Urinary bladder (tissue), 4 donors: ENCODE data around the gene AMFR. TPM values are rescaled to one million over a fixed set of nuclear protein-coding genes. Genes with fewer than 3 reads are reported as not detected.

ENCODE experiments used
- DNase-seq: peaks from one replicate; pipeline ENCODE4 v3.0.0-alpha.2; 2015; ENCODE audit errors: extremely low spot score
- H3K27ac ChIP-seq: one replicate; pipeline ENCODE4 v1.5.1; 2013; ENCODE audit warnings: low read depth, mild to moderate bottlenecking, moderate library complexity
- H3K36me3 ChIP-seq: one replicate; pipeline ENCODE4 v1.6.1; 2013; ENCODE audit warnings: mild to moderate bottlenecking, moderate library complexity; ENCODE audit not compliant: insufficient read depth
- H3K4me1 ChIP-seq: one replicate; pipeline ENCODE4 v1.6.1; 2013; ENCODE audit warnings: mild to moderate bottlenecking, moderate library complexity; ENCODE audit not compliant: insufficient read depth
- H3K4me3 ChIP-seq: one replicate; pipeline ENCODE4 v1.5.1; 2013; ENCODE audit warnings: low read depth, low read length
- WGBS: extraction: QIAGEN DNeasy Blood & Tissue Kit; methylation state at CpG from one replicate; pipeline ENCODE4 v1.1.7; 2013; 5-methylcytosine and 5-hydroxymethylcytosine counted together
- polyA plus RNA-seq: library from polyadenylated mRNA; stranded (reverse); fragments of 200-250 nt; gene quantifications from one replicate; pipeline ENCODE4 v1.2.3, GENCODE V29; 2013
- total RNA-seq: library from RNA; depleted of rRNA; stranded (reverse); fragments of >200 nt; gene quantifications from one replicate; pipeline ENCODE4 v1.2.3, GENCODE V29; 2014
- donor health status: healthy with polysubstance abuse.
- donor health status: healthy.

Gene AMFR
- total and polyA plus RNA-seq, 2 donors, result 82.6 to 120 TPM

- no peak overlapping the region for H3K4me3 ChIP-seq
- H3K4me1 ChIP-seq, result no peaks in the 10 kb centered on the region
- H3K27ac ChIP-seq, result no peak overlapping the region
- WGBS, result 86% methylated on average over 22 of the region's 22 CpGs
- DNase-seq, result no peak
- H3K36me3 ChIP-seq, result no peaks in the 10 kb centered on the region
These were observed 74.6 kb downstream of the AMFR start for GRCh38 chr16:56350491-56351405.

- no peak overlapping the region for H3K4me3 ChIP-seq
- H3K4me1 ChIP-seq, result no peaks in the 10 kb centered on the region
- WGBS, result 94% methylated on average over 16 of the region's 16 CpGs
- DNase-seq, result no peak
- H3K36me3 ChIP-seq, result no peaks in the 10 kb centered on the region
- no peak overlapping the region for H3K27ac ChIP-seq
These were observed 75.6 kb downstream of the AMFR start for GRCh38 chr16:56349711-56350161.

- no peak for DNase-seq
- WGBS, result 95% methylated on average over 2 of the region's 2 CpGs
- H3K27ac ChIP-seq, result no peak overlapping the region
- H3K4me1 ChIP-seq, result no peaks in the 10 kb centered on the region
- H3K36me3 ChIP-seq, result no peaks in the 10 kb centered on the region
- H3K4me3 ChIP-seq, result no peak overlapping the region
These were observed 76.3 kb downstream of the AMFR start for GRCh38 chr16:56349086-56349415.

- Histone ChIP-seq H3K4me3 (no peak overlapping the region), H3K27ac (no peak overlapping the region), H3K4me1 (no peaks in the 10 kb centered on the region), H3K36me3 (no peaks in the 10 kb centered on the region)
- WGBS, result 89% methylated on average over 25 of the region's 25 CpGs
- DNase-seq, result no peak
These were observed 76.9 kb downstream of the AMFR start for GRCh38 chr16:56348168-56349085.

- Histone ChIP-seq H3K4me1 (no peaks in the 10 kb centered on the region), H3K36me3 (no peaks in the 10 kb centered on the region), H3K27ac (no peak overlapping the region), H3K4me3 (no peak overlapping the region)
- WGBS, result 79% methylated on average over 11 of the region's 11 CpGs
- DNase-seq, result no peak
These were observed 77.7 kb downstream of the AMFR start for GRCh38 chr16:56347670-56348069.

GRCh38 chr16:56347166-56347565 is 78.2 kb downstream of the AMFR start:
- no peak overlapping the region for H3K27ac ChIP-seq
- DNase-seq, result no peak
- WGBS, result 91% methylated on average over 8 of the region's 8 CpGs

GRCh38 chr16:56346131-56346890 is 79.0 kb downstream of the AMFR start:
- H3K36me3 ChIP-seq, result no peaks in the 10 kb centered on the region
- WGBS, result 95% methylated on average over 15 of the region's 15 CpGs
- no peak for DNase-seq

More at GRCh38 chr16:56347166-56347565, 78.2 kb downstream of the AMFR start:
- no peaks in the 10 kb centered on the region for H3K4me1 ChIP-seq
- no peaks in the 10 kb centered on the region for H3K36me3 ChIP-seq
- H3K4me3 ChIP-seq, result no peak overlapping the region

GRCh38 chr16:56345406-56346050 is 79.8 kb downstream of the AMFR start:
- WGBS, result 90% methylated on average over 13 of the region's 13 CpGs
- no peak for DNase-seq
- no peaks in the 10 kb centered on the region for H3K36me3 ChIP-seq
- H3K4me1 ChIP-seq, result no peaks in the 10 kb centered on the region
- no peak overlapping the region for H3K4me3 ChIP-seq
- no peak overlapping the region for H3K27ac ChIP-seq

More at GRCh38 chr16:56346131-56346890, 79.0 kb downstream of the AMFR start:
- no peak overlapping the region for H3K27ac ChIP-seq
- H3K4me3 ChIP-seq, result no peak overlapping the region
- H3K4me1 ChIP-seq, result no peaks in the 10 kb centered on the region

- no peaks in the 10 kb centered on the region for H3K4me1 ChIP-seq
- no peak for DNase-seq
- WGBS, result 77% methylated on average over 18 of the region's 18 CpGs
- no peak overlapping the region for H3K27ac ChIP-seq
- H3K36me3 ChIP-seq, result no peaks in the 10 kb centered on the region
- no peak overlapping the region for H3K4me3 ChIP-seq
These were observed 80.6 kb downstream of the AMFR start for GRCh38 chr16:56344518-56345405.

- DNase-seq, result no peak
- WGBS, result 91% methylated on average over 27 of the region's 27 CpGs
- H3K36me3 ChIP-seq, result no peaks in the 10 kb centered on the region
- no peak overlapping the region for H3K4me3 ChIP-seq
- H3K27ac ChIP-seq, result no peak overlapping the region
- no peaks in the 10 kb centered on the region for H3K4me1 ChIP-seq
These were observed 81.5 kb downstream of the AMFR start for GRCh38 chr16:56343661-56344517.

GRCh38 chr16:56341656-56342399 is 83.5 kb downstream of the AMFR start:
- H3K27ac ChIP-seq, result no peak overlapping the region
- H3K4me3 ChIP-seq, result no peak overlapping the region
- DNase-seq, result no peak
- 76% methylated on average over 9 of the region's 9 CpGs for WGBS
- no peaks in the 10 kb centered on the region for H3K36me3 ChIP-seq
- no peaks in the 10 kb centered on the region for H3K4me1 ChIP-seq
